HEK293T (cell line): ENCODE data around the gene ZNF860.
"Not testable (repeated sequence)": the region's sequence is repeated elsewhere in the genome, so short reads cannot be mapped to it uniquely, and the experiment has no call there.

Source experiments
- CTCF ChIA-PET: fragments of 350-600 bp; formaldehyde crosslinking; extraction: SDS; loops from one replicate; lab custom pipeline; 2021; ENCODE audit warnings: antibody characterized with exemption, inconsistent platforms; lab: Yijun Ruan, JAX
- POLR2A ChIA-PET: fragments of 350-600 bp; formaldehyde crosslinking; extraction: SDS; loops from one replicate; lab custom pipeline; 2020; ENCODE audit warnings: antibody characterized with exemption, inconsistent platforms; lab: Yijun Ruan, JAX
- DNase-seq: peaks from one replicate; pipeline ENCODE4 v3.0.0; 2012; ENCODE audit warnings: mixed read lengths; ENCODE audit errors: extremely low spot score
- ARNT ChIP-seq: fragments of 450-650 bp; IDR thresholded peaks from 2 replicates; pipeline ENCODE4 v1.6.1; 2017; ENCODE audit warnings: mild to moderate bottlenecking
- BHLHE40 ChIP-seq: fragments of 450-650 bp; IDR thresholded peaks from 2 replicates; pipeline ENCODE4 v1.6.1; 2016; ENCODE audit warnings: mild to moderate bottlenecking, moderate library complexity, borderline replicate concordance
- CTBP1 ChIP-seq: fragments of 450-650 bp; IDR thresholded peaks from 2 replicates; pipeline ENCODE4 v1.6.1; 2016; ENCODE audit warnings: borderline replicate concordance
- ELF4 ChIP-seq: fragments of 450-650 bp; IDR thresholded peaks from 2 replicates; pipeline ENCODE4 v1.6.1; 2017; ENCODE audit warnings: antibody characterized with exemption
- FOXA1 ChIP-seq: fragments of 450-650 bp; IDR thresholded peaks from 2 replicates; pipeline ENCODE4 v1.6.1; 2016; ENCODE audit warnings: mild to moderate bottlenecking
- FOXK2 ChIP-seq: fragments of 450-650 bp; IDR thresholded peaks from 2 replicates; pipeline ENCODE4 v1.6.1; 2016; ENCODE audit warnings: mild to moderate bottlenecking
- FOXM1 ChIP-seq: fragments of 450-650 bp; IDR thresholded peaks from 2 replicates; pipeline ENCODE4 v1.6.1; 2017; ENCODE audit warnings: mild to moderate bottlenecking, borderline replicate concordance
- HDGF ChIP-seq: fragments of 450-650 bp; IDR thresholded peaks from 2 replicates; pipeline ENCODE4 v1.6.1; 2017; ENCODE audit warnings: antibody characterized with exemption, borderline replicate concordance
- L3MBTL2 ChIP-seq: fragments of 450-650 bp; conservative IDR thresholded peaks from 2 replicates; pipeline ENCODE4 v1.6.1; 2016; ENCODE audit warnings: mild to moderate bottlenecking
- LEF1 ChIP-seq: fragments of 450-650 bp; IDR thresholded peaks from 2 replicates; pipeline ENCODE4 v1.6.1; 2017; ENCODE audit warnings: mild to moderate bottlenecking, borderline replicate concordance
- NFRKB ChIP-seq: fragments of 450-650 bp; IDR thresholded peaks from 2 replicates; pipeline ENCODE4 v1.6.1; 2016; ENCODE audit warnings: mild to moderate bottlenecking, moderate library complexity
- PKNOX1 ChIP-seq: fragments of 450-650 bp; IDR thresholded peaks from 2 replicates; pipeline ENCODE4 v1.6.1; 2016
- SP1 ChIP-seq: fragments of 450-650 bp; IDR thresholded peaks from 2 replicates; pipeline ENCODE4 v1.6.1; 2017
- SUZ12 ChIP-seq: fragments of 450-650 bp; IDR thresholded peaks from 2 replicates; pipeline ENCODE4 v1.6.1; 2016; ENCODE audit warnings: mild to moderate bottlenecking
- TARDBP ChIP-seq: fragments of 450-650 bp; IDR thresholded peaks from 2 replicates; pipeline ENCODE4 v1.6.1; 2016
- ZNF384 ChIP-seq: fragments of 450-650 bp; IDR thresholded peaks from 2 replicates; pipeline ENCODE4 v1.6.1; 2016

Gene ZNF860

DNA sequence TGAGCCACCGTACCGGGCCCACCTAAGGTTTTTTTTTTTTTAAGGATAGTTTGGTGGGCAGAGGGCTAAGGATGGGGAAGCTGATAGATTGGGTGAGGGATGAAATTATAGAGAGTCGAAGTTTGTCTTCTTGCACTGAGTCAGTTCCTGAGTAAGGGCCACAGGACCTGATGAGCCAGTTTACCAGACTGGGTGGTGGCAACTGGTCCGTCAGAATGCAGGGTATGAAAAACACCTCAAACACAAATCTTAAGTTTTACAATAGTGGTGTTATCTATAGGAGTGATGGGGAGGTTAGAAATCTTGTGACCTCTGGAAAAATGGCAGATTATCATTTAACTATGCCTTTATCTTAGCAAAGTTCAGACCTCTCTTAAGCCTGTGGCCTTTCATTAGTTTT is 2.8 kb downstream of the ZNF860 start:
- POLR2A ChIA-PET, result no interaction called here
- no peak for TF ChIP-seq NFRKB
- TF ChIP-seq CTBP1, result no peak
- no peak for TF ChIP-seq ZNF384
- TF ChIP-seq FOXA1, result no peak
- no peak for TF ChIP-seq TARDBP
- no peak for TF ChIP-seq L3MBTL2
- TF ChIP-seq SUZ12, result no peak
- no peak for TF ChIP-seq BHLHE40
- TF ChIP-seq LEF1, result no peak
- no peak for TF ChIP-seq PKNOX1
- no peak for TF ChIP-seq ARNT
- TF ChIP-seq HDGF, result no peak
- CTCF ChIA-PET, result interaction anchor here (1.7 kb wide), 1 partner anchor 34 kb away, joined by 5 read pairs; no protein-coding TSS in a partner anchor
- DNase-seq, result no peak

DNA sequence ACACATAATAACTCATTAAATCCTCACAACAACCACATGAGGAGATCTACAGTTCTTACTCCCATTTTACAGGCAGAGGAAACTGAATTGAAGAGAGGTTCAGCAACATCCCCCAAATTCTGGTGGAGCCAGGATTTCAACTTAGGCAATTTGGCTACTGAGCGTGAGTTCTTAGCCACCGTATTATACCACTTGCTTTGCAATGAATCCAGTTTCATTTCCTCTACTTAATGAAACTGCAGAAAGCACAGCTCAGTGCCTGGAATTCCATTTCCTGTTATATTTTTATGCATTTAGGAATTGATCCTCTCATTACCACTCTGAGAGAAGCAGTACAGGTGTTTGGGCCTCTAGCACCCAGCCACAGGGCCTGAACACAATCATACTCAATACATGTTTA is 4.3 kb downstream of the ZNF860 start:
- ChIA-PET POLR2A (no interaction called here), CTCF (interaction anchor here (0.6 to 1.7 kb wide), 2 partner anchors 33 to 34 kb away, joined by 4 to 5 read pairs; no protein-coding TSS in a partner anchor)
- TF ChIP-seq LEF1, result no peak
- DNase-seq, result no peak

- TF ChIP-seq FOXM1 (no peak), FOXA1 (no peak), SP1 (no peak), TARDBP (no peak)
- ChIA-PET POLR2A (no interaction called here), CTCF (no interaction called here)
- DNase-seq, result no peak
These were observed 6.7 kb downstream of the ZNF860 start for GRCh38 chr3:31988271-31988670.

GRCh38 chr3:31992995-31993394 is 11.4 kb downstream of the ZNF860 start:
- DNase-seq, CTCF ChIA-PET, POLR2A ChIA-PET: not testable (repeated sequence)

- TF ChIP-seq CTBP1 (no peak), TARDBP (no peak), SP1 (no peak), SUZ12 (no peak)
- ChIA-PET CTCF (no interaction called here), POLR2A (no interaction called here)
- DNase-seq, result no peak
These were observed 12.3 kb downstream of the ZNF860 start for GRCh38 chr3:31993843-31994242.

- CTCF ChIA-PET, DNase-seq, POLR2A ChIA-PET: not testable (repeated sequence)
These were observed 13.5 kb downstream of the ZNF860 start for GRCh38 chr3:31995026-31995425.

- DNase-seq, result no peak
- CTCF ChIA-PET, result no interaction called here
- TF ChIP-seq PKNOX1 (no peak), FOXM1 (no peak)
- POLR2A ChIA-PET, result no interaction called here
These were observed 14.6 kb downstream of the ZNF860 start for GRCh38 chr3:31996195-31996594.

DNA sequence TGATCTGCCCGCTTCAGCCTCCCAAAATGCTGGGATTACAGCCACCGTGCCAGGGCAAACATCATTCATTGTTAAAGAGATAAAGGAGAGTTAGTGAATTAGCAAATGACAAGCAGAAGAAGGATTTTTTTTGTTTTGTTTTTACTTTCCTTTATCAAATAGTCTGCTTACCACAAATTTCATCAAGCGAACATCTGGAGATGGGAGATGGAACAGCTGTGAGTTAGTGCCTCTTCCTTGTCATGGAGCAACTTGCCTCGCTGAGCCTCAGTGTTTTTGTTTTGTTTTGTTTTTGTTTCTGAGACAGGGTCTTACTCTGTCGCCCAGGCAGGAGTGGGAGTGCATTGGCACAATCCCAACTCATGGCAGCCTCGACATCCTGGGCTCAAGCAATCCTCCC is 15.9 kb downstream of the ZNF860 start:
- TF ChIP-seq FOXA1 (no peak), L3MBTL2 (no peak), SUZ12 (no peak), SP1 (no peak), FOXK2 (no peak), ARNT (no peak), BHLHE40 (no peak), FOXM1 (no peak), LEF1 (no peak), ZNF384 (no peak), TARDBP (no peak), PKNOX1 (no peak), HDGF (no peak), ELF4 (no peak), NFRKB (no peak), CTBP1 (no peak)
- POLR2A ChIA-PET, result no interaction called here
- no peak for DNase-seq
- CTCF ChIA-PET, result no interaction called here
